WI38 (cell line): Measurements from ENCODE around the gene RNF220.

Source experiments
- H3K4me3 ChIP-seq: 2 replicates; pipeline ENCODE4 v1.5.1; 2011; ENCODE audit warnings: low read depth, mild to moderate bottlenecking, control low read depth, low read length
- CTCF ChIP-seq: IDR thresholded peaks from 2 replicates; pipeline ENCODE4 v1.5.1; 2012; ENCODE audit warnings: low read depth, mild to moderate bottlenecking, control low read depth, low read length

The RNF220 gene

GRCh38 chr1:44672961-44673674, 268.1 kb downstream of the RNF220 start:
- peak overlapping the region; percentile 69 for H3K4me3 ChIP-seq
- TF ChIP-seq CTCF, result no peak

- no peak for TF ChIP-seq CTCF
- H3K4me3 ChIP-seq, result peak overlapping the region; percentile 69
Observed at GRCh38 chr1:44673675-44674112, 268.6 kb downstream of the RNF220 start.

GRCh38 chr1:44674113-44675000, 269.3 kb downstream of the RNF220 start, which contains the start of the genes ARMH1 and TMEM53:
Gene ARMH1, plus strand, starts transcription at chr1:44674714. Its CDS starts 14,984 bp downstream, at chr1:44689698.
Gene TMEM53, minus strand, starts transcription at chr1:44674481. Its CDS starts 90 bp downstream, at chr1:44674391.
- TF ChIP-seq CTCF, result no peak

GRCh38 chr1:44675186-44675585, 270.1 kb downstream of the RNF220 start:
- no peak for TF ChIP-seq CTCF
- H3K4me3 ChIP-seq, result no peak overlapping the region; the same call in 1 of the 2 replicates

More at GRCh38 chr1:44674113-44675000, 269.3 kb downstream of the RNF220 start, which contains the start of the genes ARMH1 and TMEM53:
- H3K4me3 ChIP-seq, result peak within 1 kb of the TSS; percentile 69

- H3K4me3 ChIP-seq, result no peak overlapping the region
- TF ChIP-seq CTCF, result no peak
Observed at GRCh38 chr1:44676484-44677200, 271.6 kb downstream of the RNF220 start.

GRCh38 chr1:44677201-44677766, 272.2 kb downstream of the RNF220 start:
- no peak overlapping the region for H3K4me3 ChIP-seq
- TF ChIP-seq CTCF, result peak; percentile 26; the same call in 1 of the 2 replicates
